ENCODE results near the gene ADAMTS10. TPM values are rescaled to one million over a fixed set of nuclear protein-coding genes. Genes with fewer than 3 reads are reported as not detected.

ADAMTS10 gene
- total and polyA plus RNA-seq, 8 donors, result 6.7 to 106 (median 18.7) TPM

DNA sequence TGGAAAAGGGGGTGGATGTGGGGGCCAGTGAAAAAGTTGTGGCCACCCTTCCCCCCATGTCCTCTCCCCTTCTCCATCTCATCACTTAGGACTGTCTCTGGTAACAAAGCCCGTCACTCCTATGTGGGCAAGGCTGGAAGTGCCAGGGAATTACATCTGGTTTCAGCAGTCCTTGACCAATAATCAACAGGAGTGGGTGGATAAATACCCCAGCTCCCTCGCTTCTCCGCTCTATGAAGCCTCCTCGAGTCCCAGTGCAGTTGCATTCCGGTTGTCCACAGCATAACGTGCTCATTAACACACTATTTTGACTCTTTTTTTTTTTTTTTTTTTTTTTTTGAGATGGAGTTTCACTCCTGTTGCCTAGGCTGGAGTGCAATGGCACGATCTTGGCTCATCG is 64.8 kb downstream of the ADAMTS10 start:
- no peaks in the 10 kb centered on the region for H3K9me3 ChIP-seq
- H3K27me3 ChIP-seq, result no peaks in the 10 kb centered on the region
- H3K36me3 ChIP-seq, result no peaks in the 10 kb centered on the region
- FAIRE-seq, result no peak
- no peak for DNase-seq
- no peaks in the 10 kb centered on the region for H3K4me1 ChIP-seq
- intact Hi-C loops (cut with DNase I), result no loop called here
- no peak overlapping the region for H3K27ac ChIP-seq
- H3K4me3 ChIP-seq, result no peak overlapping the region
- WGBS, 2 donors, result 94 to 99% methylated on average over 8 of the region's 8 CpGs
- ATAC-seq, result no peak
- TF ChIP-seq, protein P1, sequence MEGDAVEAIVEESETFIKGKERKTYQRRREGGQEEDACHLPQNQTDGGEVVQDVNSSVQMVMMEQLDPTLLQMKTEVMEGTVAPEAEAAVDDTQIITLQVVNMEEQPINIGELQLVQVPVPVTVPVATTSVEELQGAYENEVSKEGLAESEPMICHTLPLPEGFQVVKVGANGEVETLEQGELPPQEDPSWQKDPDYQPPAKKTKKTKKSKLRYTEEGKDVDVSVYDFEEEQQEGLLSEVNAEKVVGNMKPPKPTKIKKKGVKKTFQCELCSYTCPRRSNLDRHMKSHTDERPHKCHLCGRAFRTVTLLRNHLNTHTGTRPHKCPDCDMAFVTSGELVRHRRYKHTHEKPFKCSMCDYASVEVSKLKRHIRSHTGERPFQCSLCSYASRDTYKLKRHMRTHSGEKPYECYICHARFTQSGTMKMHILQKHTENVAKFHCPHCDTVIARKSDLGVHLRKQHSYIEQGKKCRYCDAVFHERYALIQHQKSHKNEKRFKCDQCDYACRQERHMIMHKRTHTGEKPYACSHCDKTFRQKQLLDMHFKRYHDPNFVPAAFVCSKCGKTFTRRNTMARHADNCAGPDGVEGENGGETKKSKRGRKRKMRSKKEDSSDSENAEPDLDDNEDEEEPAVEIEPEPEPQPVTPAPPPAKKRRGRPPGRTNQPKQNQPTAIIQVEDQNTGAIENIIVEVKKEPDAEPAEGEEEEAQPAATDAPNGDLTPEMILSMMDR (IDR thresholded peaks at IDR 0.05), result no peak

DNA sequence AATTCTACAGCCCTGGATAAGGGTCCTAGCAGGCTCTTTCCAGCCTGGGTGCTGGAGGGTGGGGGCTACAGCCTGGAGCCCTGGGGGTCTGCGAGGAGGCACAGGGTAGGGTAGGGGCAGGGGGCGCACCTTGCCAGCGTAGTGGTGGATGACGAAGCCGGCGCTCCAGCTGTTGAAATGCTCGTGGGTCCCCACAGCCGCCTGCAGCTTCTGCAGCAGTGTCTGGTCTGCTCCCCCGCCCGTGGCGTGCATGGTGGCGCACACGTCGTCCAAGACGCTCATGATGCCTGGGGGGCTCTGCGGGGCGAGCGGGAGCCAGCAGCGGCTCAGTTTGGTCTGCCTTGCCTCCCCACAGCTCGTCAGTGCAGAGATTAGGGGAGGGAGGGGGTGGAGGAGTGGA is 66.3 kb downstream of the ADAMTS10 start:
- intact Hi-C loops (cut with DNase I), result no loop called here
- no peak overlapping the region for H3K4me3 ChIP-seq
- no peak for ATAC-seq
- TF ChIP-seq, protein P1 (IDR thresholded peaks at IDR 0.05), result no peak
- no peak for FAIRE-seq
- WGBS, 2 donors, result 90 to 94% methylated on average over 19 to 20 of the region's 20 CpGs
- H3K27ac ChIP-seq, result no peak overlapping the region
- no peaks in the 10 kb centered on the region for H3K27me3 ChIP-seq
- H3K36me3 ChIP-seq, result no peaks in the 10 kb centered on the region
- DNase-seq, result no peak
- no peaks in the 10 kb centered on the region for H3K9me3 ChIP-seq
- no peaks in the 10 kb centered on the region for H3K4me1 ChIP-seq

DNA sequence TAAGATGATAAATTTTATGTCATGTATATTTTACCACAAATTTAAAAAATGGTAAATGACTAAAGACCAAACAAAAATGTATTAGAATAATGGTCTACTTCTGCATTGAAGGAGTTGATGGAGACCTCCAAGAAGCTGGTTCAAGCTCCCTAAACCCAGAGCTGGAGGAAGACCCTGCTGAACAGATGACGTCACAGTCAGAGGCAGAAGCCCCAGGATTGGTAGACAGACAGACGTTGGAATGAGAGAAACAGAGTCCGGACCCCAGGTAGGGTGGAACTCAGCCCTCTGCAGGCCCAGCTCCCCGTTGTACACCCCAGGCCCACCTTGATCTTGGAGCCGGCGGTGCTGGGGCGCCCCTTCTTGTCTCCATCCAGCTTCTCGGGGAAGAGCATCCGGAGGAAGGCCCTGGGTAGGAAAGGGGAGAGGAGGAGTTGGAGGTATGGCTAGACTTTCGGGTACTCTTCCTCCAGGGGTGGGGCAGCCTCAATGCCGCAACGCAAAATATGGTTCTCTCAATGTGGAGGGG is 70.8 kb downstream of the ADAMTS10 start:
- H3K4me1 ChIP-seq, result no peaks in the 10 kb centered on the region
- WGBS, 2 donors, result 82 to 86% methylated on average over 12 of the region's 12 CpGs
- no peak overlapping the region for H3K4me3 ChIP-seq
- ATAC-seq (no peak), DNase-seq (no peak), FAIRE-seq (no peak)
- no peak overlapping the region for H3K27ac ChIP-seq
- TF ChIP-seq, protein P1 (IDR thresholded peaks at IDR 0.05), result no peak
- intact Hi-C loops (cut with DNase I), result no loop called here
- no peaks in the 10 kb centered on the region for H3K36me3 ChIP-seq
- no peaks in the 10 kb centered on the region for H3K9me3 ChIP-seq
- H3K27me3 ChIP-seq, result no peaks in the 10 kb centered on the region

DNA sequence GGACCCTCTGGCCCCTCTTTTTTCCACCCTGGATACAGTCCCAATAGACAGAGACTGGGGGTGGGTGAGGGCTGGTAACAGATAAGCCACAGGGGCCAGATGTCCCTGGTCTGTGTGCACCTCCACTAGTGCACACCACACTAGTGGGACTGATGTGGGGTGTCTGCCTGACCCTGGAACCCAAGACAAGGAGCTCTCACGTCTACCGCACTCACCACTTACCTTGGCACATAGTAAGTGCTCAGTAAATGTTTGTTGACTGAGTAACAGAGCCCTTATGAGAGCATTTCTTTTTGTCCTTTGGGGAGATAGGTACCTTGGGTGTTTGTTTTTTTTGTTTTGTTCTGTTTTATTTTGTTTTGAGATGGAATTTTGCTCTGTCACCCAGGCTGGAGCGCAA is 73.4 kb downstream of the ADAMTS10 start:
- FAIRE-seq (no peak), DNase-seq (no peak), ATAC-seq (no peak)
- H3K4me3 ChIP-seq, result no peak overlapping the region
- TF ChIP-seq, protein P1 (IDR thresholded peaks at IDR 0.05), result no peak
- intact Hi-C loops (cut with DNase I), result no loop called here
- H3K27ac ChIP-seq, result no peak overlapping the region
- no peaks in the 10 kb centered on the region for H3K4me1 ChIP-seq
- no peaks in the 10 kb centered on the region for H3K9me3 ChIP-seq
- WGBS, 2 donors, result 81% methylated on average over 3 of the region's 3 CpGs
- no peaks in the 10 kb centered on the region for H3K27me3 ChIP-seq
- no peaks in the 10 kb centered on the region for H3K36me3 ChIP-seq

DNA sequence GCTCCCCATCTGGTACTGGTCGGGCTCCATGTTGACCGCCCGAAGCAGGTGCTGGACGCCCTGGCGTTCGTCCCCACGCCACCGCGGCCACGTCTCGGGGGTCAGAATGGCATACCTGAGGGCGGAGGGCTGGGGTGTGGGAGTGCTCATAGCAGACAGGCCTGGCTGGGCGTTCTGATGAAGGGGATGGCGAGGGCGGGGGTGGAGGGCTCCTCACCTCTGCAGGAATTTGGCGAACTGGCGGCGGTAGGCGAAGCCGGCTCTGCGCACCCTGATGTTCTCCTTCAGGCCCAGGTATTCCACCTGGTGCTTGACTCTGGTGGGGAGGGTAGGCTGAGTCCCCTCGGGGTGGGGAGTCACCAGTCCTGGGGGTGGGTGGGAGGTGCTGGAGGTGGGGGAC is 74.2 kb downstream of the ADAMTS10 start:
- Histone ChIP-seq H3K9me3 (no peaks in the 10 kb centered on the region), H3K4me1 (no peaks in the 10 kb centered on the region), H3K36me3 (no peaks in the 10 kb centered on the region), H3K4me3 (no peak overlapping the region), H3K27ac (no peak overlapping the region), H3K27me3 (no peaks in the 10 kb centered on the region)
- no peak for FAIRE-seq
- no peak for DNase-seq
- intact Hi-C loops (cut with DNase I), result no loop called here
- WGBS, 2 donors, result 50 to 56% methylated on average over 17 to 22 of the region's 22 CpGs
- no peak for ATAC-seq
- TF ChIP-seq, protein P1 (IDR thresholded peaks at IDR 0.05), result no peak
